HG02885 (cell line): ENCODE measurements around the gene CASKIN2.
"Not testable (repeated sequence)": the region's sequence is repeated elsewhere in the genome, so short reads cannot be mapped to it uniquely, and the experiment has no call there.

Source experiments
- ATAC-seq: cut with Tn5 transposase; IDR thresholded peaks from one replicate; pipeline ENCODE4 v1.9.1; 2021; ENCODE audit warnings: mild to moderate bottlenecking; ENCODE audit not compliant: unreplicated experiment, poor library complexity

CASKIN2 gene

GRCh38 chr17:75491680-75492079, 23.7 kb downstream of the CASKIN2 start:
- ATAC-seq, result no peak

- ATAC-seq, result no peak
Observed at GRCh38 chr17:75490953-75491649, 24.2 kb downstream of the CASKIN2 start.

GRCh38 chr17:75490173-75490743, 25.1 kb downstream of the CASKIN2 start:
- no peak for ATAC-seq

GRCh38 chr17:75489511-75489955, 25.8 kb downstream of the CASKIN2 start:
- no peak for ATAC-seq

- ATAC-seq, result no peak
Observed at GRCh38 chr17:75488693-75489510, 26.4 kb downstream of the CASKIN2 start.

- no peak for ATAC-seq
Observed at GRCh38 chr17:75487351-75488070, 27.8 kb downstream of the CASKIN2 start.

- no peak for ATAC-seq
Observed at GRCh38 chr17:75486951-75487350, 28.4 kb downstream of the CASKIN2 start.

- ATAC-seq, result no peak
Observed at GRCh38 chr17:75486151-75486550, 29.2 kb downstream of the CASKIN2 start.

- no peak for ATAC-seq
Observed at GRCh38 chr17:75485688-75486087, 29.6 kb downstream of the CASKIN2 start.

GRCh38 chr17:75482098-75482942, 33.0 kb downstream of the CASKIN2 start:
- no peak for ATAC-seq

GRCh38 chr17:75481194-75482068, 33.9 kb downstream of the CASKIN2 start:
- no peak for ATAC-seq

- ATAC-seq, result no peak
Observed at GRCh38 chr17:75480281-75480680, 35.1 kb downstream of the CASKIN2 start.

- ATAC-seq, result no peak
Observed at GRCh38 chr17:75478508-75478907, 36.8 kb downstream of the CASKIN2 start.

- ATAC-seq, result not testable (repeated sequence)
Observed at GRCh38 chr17:75477490-75477862, 37.9 kb downstream of the CASKIN2 start.

- ATAC-seq, result no peak
Observed at GRCh38 chr17:75476752-75477489, 38.4 kb downstream of the CASKIN2 start.

- ATAC-seq, result no peak
Observed at GRCh38 chr17:75476271-75476671, 39.1 kb downstream of the CASKIN2 start.

- ATAC-seq, result no peak
Observed at GRCh38 chr17:75475851-75476250, 39.5 kb downstream of the CASKIN2 start.

- no peak for ATAC-seq
Observed at GRCh38 chr17:75475144-75475835, 40.0 kb downstream of the CASKIN2 start.
